WTC11 (cell line): ENCODE results near the gene EIF2B5. TPM values are rescaled to one million over a fixed set of nuclear protein-coding genes. Genes with fewer than 3 reads are reported as not detected.

Source experiments
- ATAC-seq: fragments of 200-7000 bp; cut with Tn5 transposase; 2 replicates; pipeline ENCODE4 v1.10.0; 2021; ENCODE audit warnings: mild to moderate bottlenecking, moderate library complexity
- CTCF ChIA-PET: fragments of 300-600 bp; sonication (Branson Sonifier 250); formaldehyde crosslinking; loops from one replicate; lab custom pipeline; 2021; ENCODE audit warnings: antibody characterized with exemption; lab: Charles Lee
- POLR2A ChIA-PET: fragments of 350-600 bp; sonication (Branson Sonifier 250); formaldehyde crosslinking; loops from one replicate; lab custom pipeline; 2021; ENCODE audit warnings: antibody characterized with exemption; lab: Charles Lee
- DNase-seq: peaks from one replicate; pipeline ENCODE4 v3.0.0; 2021; ENCODE audit warnings: low spot score
- H3K27ac Mint-ChIP-seq: 2 replicates; pipeline ENCODE4 v1.8.0; 2021; ENCODE audit warnings: mixed read lengths
- H3K27me3 Mint-ChIP-seq: 2 replicates; pipeline ENCODE4 v1.8.0; 2021; ENCODE audit warnings: low read depth, mild to moderate bottlenecking, moderate library complexity, mixed read lengths
- H3K36me3 Mint-ChIP-seq: 2 replicates; pipeline ENCODE4 v1.8.0; 2021; ENCODE audit warnings: mixed read lengths
- H3K4me1 Mint-ChIP-seq: 2 replicates; pipeline ENCODE4 v1.8.0; 2022; ENCODE audit warnings: mixed read lengths
- H3K4me3 Mint-ChIP-seq: 2 replicates; pipeline ENCODE4 v1.8.0; 2021; ENCODE audit warnings: mild to moderate bottlenecking, moderate library complexity, mixed read lengths
- H3K9me3 Mint-ChIP-seq: 2 replicates; pipeline ENCODE4 v1.8.0; 2021; ENCODE audit warnings: mixed read lengths
- ATF1 ChIP-seq: sonication (generic); formaldehyde crosslinking; IDR thresholded peaks from 2 replicates; pipeline ENCODE4 v1.8.1; 2023; ENCODE audit warnings: mild to moderate bottlenecking, moderate library complexity, missing genetic modification reagents
- CBFB ChIP-seq: sonication (generic); formaldehyde crosslinking; IDR thresholded peaks from 2 replicates; pipeline ENCODE4 v1.8.1; 2022; ENCODE audit warnings: mild to moderate bottlenecking, low read depth, missing genetic modification reagents
- EMX1 ChIP-seq: fragments of 250-450 bp; sonication (Bioruptor Pico); IDR thresholded peaks from 2 replicates; pipeline ENCODE4 v1.8.0; 2021; ENCODE audit warnings: mild to moderate bottlenecking
- FOXK1 ChIP-seq: sonication (generic); formaldehyde crosslinking; IDR thresholded peaks from 2 replicates; pipeline ENCODE4 v1.8.0; 2022; ENCODE audit warnings: mild to moderate bottlenecking, moderate library complexity, missing genetic modification reagents
- GABPB1 ChIP-seq: sonication (generic); formaldehyde crosslinking; IDR thresholded peaks from 2 replicates; pipeline ENCODE4 v1.8.1; 2023; ENCODE audit warnings: mild to moderate bottlenecking, missing genetic modification reagents
- GTF2I ChIP-seq: fragments of 250-450 bp; sonication (Bioruptor Pico); conservative IDR thresholded peaks from 2 replicates; pipeline ENCODE4 v1.4.0; 2021; ENCODE audit warnings: mild to moderate bottlenecking
- IRF2 ChIP-seq: sonication (generic); formaldehyde crosslinking; IDR thresholded peaks from 2 replicates; pipeline ENCODE4 v1.8.0; 2022; ENCODE audit warnings: low read depth, missing genetic modification reagents, borderline replicate concordance
- MYBL2 ChIP-seq: sonication (generic); formaldehyde crosslinking; IDR thresholded peaks from 2 replicates; pipeline ENCODE4 v1.8.1; 2023; ENCODE audit warnings: mild to moderate bottlenecking, moderate library complexity, missing genetic modification reagents
- NFE2L1 ChIP-seq: sonication (generic); formaldehyde crosslinking; IDR thresholded peaks from 2 replicates; pipeline ENCODE4 v1.8.1; 2023; ENCODE audit warnings: missing genetic modification reagents
- NFYB ChIP-seq: sonication (generic); formaldehyde crosslinking; conservative IDR thresholded peaks from 2 replicates; pipeline ENCODE4 v1.8.0; 2022; ENCODE audit warnings: low read depth, missing genetic modification reagents
- NR1H2 ChIP-seq: sonication (generic); formaldehyde crosslinking; IDR thresholded peaks from 2 replicates; pipeline ENCODE4 v1.9.0; 2021; ENCODE audit warnings: mild to moderate bottlenecking, moderate library complexity, missing genetic modification reagents
- OVOL2 ChIP-seq: fragments of 250-450 bp; sonication (Bioruptor Pico); IDR thresholded peaks from 2 replicates; pipeline ENCODE4 v1.9.0; 2021; ENCODE audit warnings: mild to moderate bottlenecking, borderline replicate concordance
- SMAD3 ChIP-seq: sonication (generic); formaldehyde crosslinking; IDR thresholded peaks from 2 replicates; pipeline ENCODE4 v1.8.0; 2022; ENCODE audit warnings: missing genetic modification reagents, mild to moderate bottlenecking, borderline replicate concordance
- SP1 ChIP-seq: sonication (generic); formaldehyde crosslinking; conservative IDR thresholded peaks from 2 replicates; pipeline ENCODE4 v1.8.1; 2022; ENCODE audit warnings: missing genetic modification reagents
- ZNF219 ChIP-seq: sonication (generic); formaldehyde crosslinking; IDR thresholded peaks from 2 replicates; pipeline ENCODE4 v1.8.0; 2023; ENCODE audit warnings: missing genetic modification reagents, mild to moderate bottlenecking, borderline replicate concordance
- ZNF263 ChIP-seq: sonication (generic); formaldehyde crosslinking; IDR thresholded peaks from 2 replicates; pipeline ENCODE4 v1.8.1; 2022; ENCODE audit warnings: low read depth, mild to moderate bottlenecking, moderate library complexity, missing genetic modification reagents
- ZNF416 ChIP-seq: fragments of 250-450 bp; sonication (Bioruptor Pico); IDR thresholded peaks from 2 replicates; pipeline ENCODE4 v1.9.0; 2021; ENCODE audit warnings: mild to moderate bottlenecking, inconsistent platforms
- ZNF671 ChIP-seq: fragments of 250-450 bp; sonication (Bioruptor Pico); IDR thresholded peaks from 2 replicates; pipeline ENCODE4 v1.8.0; 2021; ENCODE audit warnings: mild to moderate bottlenecking
- total RNA-seq: library from RNA; stranded (reverse); gene quantifications from 3 replicates; pipeline ENCODE4 v1.2.3, GENCODE V29; 2021
- TF ChIP-seq, protein P1 (sequence below): sonication (generic); formaldehyde crosslinking; IDR thresholded peaks from 2 replicates; pipeline ENCODE4 v1.8.0; 2022; ENCODE audit warnings: mild to moderate bottlenecking, missing genetic modification reagents
- TF ChIP-seq, protein P2 (sequence below): sonication (generic); formaldehyde crosslinking; conservative IDR thresholded peaks from 2 replicates; pipeline ENCODE4 v1.8.1; 2023; ENCODE audit warnings: mild to moderate bottlenecking, low read depth, missing genetic modification reagents, moderate library complexity
- TF ChIP-seq, protein P3 (sequence below): fragments of 250-450 bp; sonication (Bioruptor Pico); conservative IDR thresholded peaks from 2 replicates; pipeline ENCODE4 v1.9.0; 2021; ENCODE audit warnings: mild to moderate bottlenecking
- TF ChIP-seq, protein P4 (sequence below): sonication (generic); formaldehyde crosslinking; IDR thresholded peaks from 2 replicates; pipeline ENCODE4 v1.8.0; 2023; ENCODE audit warnings: mild to moderate bottlenecking, missing genetic modification reagents
- TF ChIP-seq, protein P5 (sequence below): sonication (generic); formaldehyde crosslinking; IDR thresholded peaks from 2 replicates; pipeline ENCODE4 v1.8.1; 2022; ENCODE audit warnings: low read depth, mild to moderate bottlenecking, moderate library complexity, missing genetic modification reagents, borderline replicate concordance

The EIF2B5 gene
- total RNA-seq, 1 experiment from 2014 or later: 42.3 TPM

DNA sequence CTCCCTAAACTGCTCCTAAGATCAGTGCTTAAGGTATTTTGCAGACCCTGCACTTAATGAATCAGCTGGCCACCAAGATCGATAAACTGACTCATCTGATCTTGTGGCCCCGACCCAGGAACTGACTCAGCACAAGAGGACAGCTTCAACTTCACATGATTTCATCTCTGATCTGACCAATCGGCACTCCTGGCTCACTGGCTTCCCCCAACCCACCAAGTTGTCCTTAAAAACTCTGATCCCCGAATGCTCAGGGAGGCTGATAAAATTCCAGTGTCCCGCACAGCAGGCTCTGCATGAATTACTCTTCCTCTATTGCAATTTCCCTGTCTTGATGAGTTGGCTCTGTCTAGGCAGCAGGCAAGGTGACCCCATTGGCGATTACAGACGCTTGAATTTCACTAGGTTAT lies 24.8 kb upstream of the EIF2B5 start:
- H3K27me3 Mint-ChIP-seq: no peaks in the 10 kb centered on the region
- no peaks in the 10 kb centered on the region for H3K36me3 Mint-ChIP-seq
- no peak for DNase-seq
- ChIA-PET CTCF (interaction anchor here (0.6 kb wide), 1 partner anchor 10 kb away, joined by 3 read pairs; no protein-coding TSS in a partner anchor), POLR2A (no interaction called here)
- no peak overlapping the region for H3K4me3 Mint-ChIP-seq
- ATAC-seq: no peak; the same call in 1 of the 2 replicates
- peak overlapping the region; percentile 4; the same call in 1 of the 2 replicates for H3K27ac Mint-ChIP-seq
- TF ChIP-seq ZNF416 (CRISPR knock-in tag) (no peak), NFE2L1 (CRISPR knock-in tag) (no peak), ZNF263 (CRISPR knock-in tag) (no peak), IRF2 (CRISPR knock-in tag) (no peak), GTF2I (no peak), MYBL2 (CRISPR knock-in tag) (no peak)
- TF ChIP-seq, all 79 proteins: peak for 0
- Mint-ChIP-seq H3K9me3 (no peaks in the 10 kb centered on the region), H3K4me1 (peaks cover 6% of the 10 kb centered on the region)

DNA sequence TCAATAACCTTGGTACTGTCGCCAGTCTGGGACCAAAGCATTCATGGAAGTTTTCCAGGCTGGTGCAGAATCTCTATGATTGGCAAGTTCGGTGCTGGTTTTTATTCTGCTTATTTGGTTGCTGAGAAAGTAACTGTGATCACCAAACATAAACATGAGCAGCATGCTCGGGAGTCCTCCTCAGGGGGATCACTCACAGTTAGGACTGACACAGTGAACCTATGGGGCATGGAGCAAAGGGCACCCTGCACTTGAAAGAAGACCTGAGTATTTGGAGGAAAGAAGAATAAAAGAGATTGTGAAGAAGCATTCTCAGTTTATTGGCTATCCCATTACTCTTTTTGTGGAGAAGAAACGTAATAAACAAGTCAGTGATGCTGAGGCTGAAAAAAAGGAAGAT lies 19.1 kb upstream of the EIF2B5 start:
- Mint-ChIP-seq H3K4me3 (no peak overlapping the region), H3K27me3 (peaks cover 4% of the 10 kb centered on the region; the same call in 1 of the 2 replicates), H3K9me3 (no peaks in the 10 kb centered on the region), H3K36me3 (no peaks in the 10 kb centered on the region), H3K4me1 (no peaks in the 10 kb centered on the region), H3K27ac (no peak overlapping the region)
- no peak for DNase-seq
- ATAC-seq: no peak
- ChIA-PET POLR2A (no interaction called here), CTCF (interaction anchor here (1.1 to 2.6 kb wide), 2 partner anchors 173 to 212 kb away, joined by 3 to 9 read pairs; no protein-coding TSS in a partner anchor)
- TF ChIP-seq EMX1 (no peak), ZNF671 (CRISPR knock-in tag) (no peak), CBFB (CRISPR knock-in tag) (no peak), SMAD3 (CRISPR knock-in tag) (no peak), OVOL2 (CRISPR knock-in tag) (no peak), SP1 (CRISPR knock-in tag) (no peak), ATF1 (CRISPR knock-in tag) (no peak)
- TF ChIP-seq, protein P1, sequence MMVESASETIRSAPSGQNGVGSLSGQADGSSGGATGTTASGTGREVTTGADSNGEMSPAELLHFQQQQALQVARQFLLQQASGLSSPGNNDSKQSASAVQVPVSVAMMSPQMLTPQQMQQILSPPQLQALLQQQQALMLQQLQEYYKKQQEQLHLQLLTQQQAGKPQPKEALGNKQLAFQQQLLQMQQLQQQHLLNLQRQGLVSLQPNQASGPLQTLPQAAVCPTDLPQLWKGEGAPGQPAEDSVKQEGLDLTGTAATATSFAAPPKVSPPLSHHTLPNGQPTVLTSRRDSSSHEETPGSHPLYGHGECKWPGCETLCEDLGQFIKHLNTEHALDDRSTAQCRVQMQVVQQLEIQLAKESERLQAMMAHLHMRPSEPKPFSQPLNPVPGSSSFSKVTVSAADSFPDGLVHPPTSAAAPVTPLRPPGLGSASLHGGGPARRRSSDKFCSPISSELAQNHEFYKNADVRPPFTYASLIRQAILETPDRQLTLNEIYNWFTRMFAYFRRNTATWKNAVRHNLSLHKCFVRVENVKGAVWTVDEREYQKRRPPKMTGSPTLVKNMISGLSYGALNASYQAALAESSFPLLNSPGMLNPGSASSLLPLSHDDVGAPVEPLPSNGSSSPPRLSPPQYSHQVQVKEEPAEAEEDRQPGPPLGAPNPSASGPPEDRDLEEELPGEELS (CRISPR knock-in tag): no peak
- TF ChIP-seq, protein P2, sequence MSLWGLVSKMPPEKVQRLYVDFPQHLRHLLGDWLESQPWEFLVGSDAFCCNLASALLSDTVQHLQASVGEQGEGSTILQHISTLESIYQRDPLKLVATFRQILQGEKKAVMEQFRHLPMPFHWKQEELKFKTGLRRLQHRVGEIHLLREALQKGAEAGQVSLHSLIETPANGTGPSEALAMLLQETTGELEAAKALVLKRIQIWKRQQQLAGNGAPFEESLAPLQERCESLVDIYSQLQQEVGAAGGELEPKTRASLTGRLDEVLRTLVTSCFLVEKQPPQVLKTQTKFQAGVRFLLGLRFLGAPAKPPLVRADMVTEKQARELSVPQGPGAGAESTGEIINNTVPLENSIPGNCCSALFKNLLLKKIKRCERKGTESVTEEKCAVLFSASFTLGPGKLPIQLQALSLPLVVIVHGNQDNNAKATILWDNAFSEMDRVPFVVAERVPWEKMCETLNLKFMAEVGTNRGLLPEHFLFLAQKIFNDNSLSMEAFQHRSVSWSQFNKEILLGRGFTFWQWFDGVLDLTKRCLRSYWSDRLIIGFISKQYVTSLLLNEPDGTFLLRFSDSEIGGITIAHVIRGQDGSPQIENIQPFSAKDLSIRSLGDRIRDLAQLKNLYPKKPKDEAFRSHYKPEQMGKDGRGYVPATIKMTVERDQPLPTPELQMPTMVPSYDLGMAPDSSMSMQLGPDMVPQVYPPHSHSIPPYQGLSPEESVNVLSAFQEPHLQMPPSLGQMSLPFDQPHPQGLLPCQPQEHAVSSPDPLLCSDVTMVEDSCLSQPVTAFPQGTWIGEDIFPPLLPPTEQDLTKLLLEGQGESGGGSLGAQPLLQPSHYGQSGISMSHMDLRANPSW: no peak

DNA sequence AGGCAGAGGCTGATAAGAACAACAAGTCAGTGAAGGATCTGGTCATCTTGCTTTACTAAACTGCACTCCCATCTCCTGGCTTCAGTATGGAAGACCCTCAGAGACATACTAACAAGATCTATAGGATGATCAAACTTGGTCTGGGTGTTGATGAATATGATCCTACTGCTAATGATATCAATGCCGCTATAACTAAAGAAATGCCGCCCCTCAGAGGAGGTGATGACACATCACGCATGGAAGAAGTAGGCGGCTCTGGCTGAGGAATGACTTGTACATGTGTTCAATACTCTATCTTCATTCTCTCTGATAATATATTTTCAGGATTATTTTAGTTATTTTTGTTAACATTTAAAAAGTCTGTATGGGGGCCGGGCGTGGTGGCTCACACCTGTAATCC lies 17.5 kb upstream of the EIF2B5 start:
- Mint-ChIP-seq H3K36me3 (no peaks in the 10 kb centered on the region), H3K4me3 (no peak overlapping the region), H3K27me3 (peaks cover 4% of the 10 kb centered on the region; the same call in 1 of the 2 replicates), H3K27ac (no peak overlapping the region), H3K9me3 (no peaks in the 10 kb centered on the region), H3K4me1 (no peaks in the 10 kb centered on the region)
- POLR2A ChIA-PET: no interaction called here
- DNase-seq (no peak), ATAC-seq (no peak)
- CTCF ChIA-PET: interaction anchor here (0.7 kb wide), 1 partner anchor 28 kb away, joined by 4 read pairs; no protein-coding TSS in a partner anchor
- TF ChIP-seq ZNF219 (CRISPR knock-in tag): no peak
- no peak for TF ChIP-seq FOXK1 (CRISPR knock-in tag)
- TF ChIP-seq, protein P3, sequence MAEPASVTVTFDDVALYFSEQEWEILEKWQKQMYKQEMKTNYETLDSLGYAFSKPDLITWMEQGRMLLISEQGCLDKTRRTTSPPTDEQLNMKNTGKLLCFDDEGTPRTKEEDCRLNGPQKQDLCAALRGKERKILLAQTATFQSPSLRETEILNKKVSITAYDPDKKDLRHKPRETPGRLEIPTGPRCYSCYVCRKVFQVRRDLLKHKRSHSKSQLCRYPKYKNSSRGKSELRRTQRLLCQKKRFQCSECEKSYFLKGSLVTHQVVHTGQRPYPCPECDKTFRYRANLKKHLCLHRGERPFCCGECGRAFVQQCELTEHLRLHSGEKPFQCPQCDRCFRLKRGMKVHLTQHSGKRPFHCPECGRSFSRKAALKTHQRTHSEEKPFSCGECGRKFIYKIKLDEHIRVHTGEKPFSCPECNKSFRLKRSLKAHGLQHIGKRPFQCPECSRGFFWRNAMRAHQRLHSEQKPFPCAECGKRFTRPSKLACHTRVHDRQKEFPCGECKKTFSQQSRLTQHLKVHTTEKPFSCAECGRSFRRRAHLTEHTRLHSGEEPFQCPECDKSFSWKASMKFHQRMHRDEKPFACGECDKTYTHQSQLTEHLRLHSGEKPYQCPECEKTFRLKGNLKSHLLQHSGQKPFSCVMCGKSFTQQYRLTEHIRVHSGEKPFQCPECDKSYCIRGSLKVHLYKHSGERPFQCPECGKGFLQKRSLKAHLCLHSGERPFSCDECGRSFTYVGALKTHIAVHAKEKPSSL (CRISPR knock-in tag): no peak
- TF ChIP-seq, protein P4, sequence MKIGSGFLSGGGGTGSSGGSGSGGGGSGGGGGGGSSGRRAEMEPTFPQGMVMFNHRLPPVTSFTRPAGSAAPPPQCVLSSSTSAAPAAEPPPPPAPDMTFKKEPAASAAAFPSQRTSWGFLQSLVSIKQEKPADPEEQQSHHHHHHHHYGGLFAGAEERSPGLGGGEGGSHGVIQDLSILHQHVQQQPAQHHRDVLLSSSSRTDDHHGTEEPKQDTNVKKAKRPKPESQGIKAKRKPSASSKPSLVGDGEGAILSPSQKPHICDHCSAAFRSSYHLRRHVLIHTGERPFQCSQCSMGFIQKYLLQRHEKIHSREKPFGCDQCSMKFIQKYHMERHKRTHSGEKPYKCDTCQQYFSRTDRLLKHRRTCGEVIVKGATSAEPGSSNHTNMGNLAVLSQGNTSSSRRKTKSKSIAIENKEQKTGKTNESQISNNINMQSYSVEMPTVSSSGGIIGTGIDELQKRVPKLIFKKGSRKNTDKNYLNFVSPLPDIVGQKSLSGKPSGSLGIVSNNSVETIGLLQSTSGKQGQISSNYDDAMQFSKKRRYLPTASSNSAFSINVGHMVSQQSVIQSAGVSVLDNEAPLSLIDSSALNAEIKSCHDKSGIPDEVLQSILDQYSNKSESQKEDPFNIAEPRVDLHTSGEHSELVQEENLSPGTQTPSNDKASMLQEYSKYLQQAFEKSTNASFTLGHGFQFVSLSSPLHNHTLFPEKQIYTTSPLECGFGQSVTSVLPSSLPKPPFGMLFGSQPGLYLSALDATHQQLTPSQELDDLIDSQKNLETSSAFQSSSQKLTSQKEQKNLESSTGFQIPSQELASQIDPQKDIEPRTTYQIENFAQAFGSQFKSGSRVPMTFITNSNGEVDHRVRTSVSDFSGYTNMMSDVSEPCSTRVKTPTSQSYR (CRISPR knock-in tag): no peak
- no peak for TF ChIP-seq NR1H2 (CRISPR knock-in tag)
- TF ChIP-seq NFYB (CRISPR knock-in tag): no peak
- TF ChIP-seq NFE2L1 (CRISPR knock-in tag): no peak
- TF ChIP-seq, protein P5, sequence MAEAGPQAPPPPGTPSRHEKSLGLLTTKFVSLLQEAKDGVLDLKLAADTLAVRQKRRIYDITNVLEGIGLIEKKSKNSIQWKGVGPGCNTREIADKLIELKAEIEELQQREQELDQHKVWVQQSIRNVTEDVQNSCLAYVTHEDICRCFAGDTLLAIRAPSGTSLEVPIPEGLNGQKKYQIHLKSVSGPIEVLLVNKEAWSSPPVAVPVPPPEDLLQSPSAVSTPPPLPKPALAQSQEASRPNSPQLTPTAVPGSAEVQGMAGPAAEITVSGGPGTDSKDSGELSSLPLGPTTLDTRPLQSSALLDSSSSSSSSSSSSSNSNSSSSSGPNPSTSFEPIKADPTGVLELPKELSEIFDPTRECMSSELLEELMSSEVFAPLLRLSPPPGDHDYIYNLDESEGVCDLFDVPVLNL (CRISPR knock-in tag): no peak
- no peak for TF ChIP-seq GABPB1 (CRISPR knock-in tag)
- TF ChIP-seq OVOL2 (CRISPR knock-in tag): no peak
